Measurements from ENCODE around the gene KREMEN2. TPM values are rescaled to one million over a fixed set of nuclear protein-coding genes. Genes with fewer than 3 reads are reported as not detected.

Gene KREMEN2
- total and polyA plus RNA-seq, 12 donors, result not detected

DNA sequence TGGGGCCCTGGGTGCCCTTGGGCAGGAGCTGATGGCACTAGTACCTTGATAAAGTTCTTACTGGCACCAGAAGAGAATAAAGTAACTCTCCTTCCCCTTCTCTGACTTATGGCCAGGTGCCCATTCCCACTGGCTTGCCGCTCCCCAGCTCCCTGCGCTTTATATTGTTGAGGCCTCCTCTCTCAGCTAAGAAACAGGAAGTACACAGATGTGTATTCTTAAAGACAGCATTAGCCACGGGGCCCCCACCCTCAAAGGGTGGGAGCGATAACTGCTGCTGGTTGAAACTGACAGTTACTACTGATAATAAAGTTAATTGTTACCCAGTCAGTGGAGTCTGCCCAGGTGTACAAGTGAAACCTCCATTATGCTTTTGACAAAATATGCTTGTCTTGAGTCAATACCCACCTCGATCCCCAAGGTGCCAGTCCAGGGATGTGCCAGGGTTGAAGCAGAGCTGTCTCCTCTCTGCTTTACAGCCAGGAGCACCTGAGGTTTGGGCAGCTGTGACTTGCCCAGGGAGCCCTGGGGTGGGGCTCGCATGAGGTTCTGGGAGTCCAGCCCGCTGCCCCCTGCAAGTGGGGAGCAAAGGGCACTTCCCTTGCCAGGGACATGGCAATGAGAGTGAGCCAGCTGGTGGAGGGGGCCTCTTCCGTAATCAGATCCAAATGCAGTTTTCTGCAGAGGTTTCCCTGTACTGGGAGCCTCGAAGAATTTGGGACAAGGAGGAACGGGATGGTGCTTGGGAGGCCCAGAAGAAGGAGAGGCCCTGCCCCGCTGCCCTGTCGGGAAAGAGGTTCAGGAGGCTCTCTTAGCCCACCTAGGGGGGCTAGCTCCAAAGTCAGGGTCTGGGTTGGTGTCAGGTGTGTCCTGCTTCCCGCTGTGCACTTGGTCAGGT is 43.2 kb downstream of the KREMEN2 start:
- peaks cover 0 to 4% of the 10 kb centered on the region in 2 donors for H3K4me1 ChIP-seq (replicated peaks in 1 of 2)
- no peak overlapping the region for H3K27ac ChIP-seq
- H3K36me3 ChIP-seq (replicated peaks in 1 of 2), result no peaks in the 10 kb centered on the region
- H3K27me3 ChIP-seq, result peaks cover 12% of the 10 kb centered on the region
- H3K9me3 ChIP-seq (replicated peaks in 1 of 3), result no peaks in the 10 kb centered on the region
- no peak for DNase-seq
- intact Hi-C loops (cut with DNase I), result no loop called here
- H3K4me3 ChIP-seq, result no peak overlapping the region
- TF ChIP-seq POLR2A (IDR thresholded peaks at IDR 0.05), result no peak
- TF ChIP-seq, protein P1, sequence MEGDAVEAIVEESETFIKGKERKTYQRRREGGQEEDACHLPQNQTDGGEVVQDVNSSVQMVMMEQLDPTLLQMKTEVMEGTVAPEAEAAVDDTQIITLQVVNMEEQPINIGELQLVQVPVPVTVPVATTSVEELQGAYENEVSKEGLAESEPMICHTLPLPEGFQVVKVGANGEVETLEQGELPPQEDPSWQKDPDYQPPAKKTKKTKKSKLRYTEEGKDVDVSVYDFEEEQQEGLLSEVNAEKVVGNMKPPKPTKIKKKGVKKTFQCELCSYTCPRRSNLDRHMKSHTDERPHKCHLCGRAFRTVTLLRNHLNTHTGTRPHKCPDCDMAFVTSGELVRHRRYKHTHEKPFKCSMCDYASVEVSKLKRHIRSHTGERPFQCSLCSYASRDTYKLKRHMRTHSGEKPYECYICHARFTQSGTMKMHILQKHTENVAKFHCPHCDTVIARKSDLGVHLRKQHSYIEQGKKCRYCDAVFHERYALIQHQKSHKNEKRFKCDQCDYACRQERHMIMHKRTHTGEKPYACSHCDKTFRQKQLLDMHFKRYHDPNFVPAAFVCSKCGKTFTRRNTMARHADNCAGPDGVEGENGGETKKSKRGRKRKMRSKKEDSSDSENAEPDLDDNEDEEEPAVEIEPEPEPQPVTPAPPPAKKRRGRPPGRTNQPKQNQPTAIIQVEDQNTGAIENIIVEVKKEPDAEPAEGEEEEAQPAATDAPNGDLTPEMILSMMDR (IDR thresholded peaks at IDR 0.05), result no peak
- 51 to 71% (median 57%) methylated on average over 9 to 13 of the region's 13 CpGs for WGBS, 4 donors

- no peak for TF ChIP-seq POLR2A (IDR thresholded peaks at IDR 0.05)
- TF ChIP-seq, protein P1 (IDR thresholded peaks at IDR 0.05), result no peak
- Histone ChIP-seq H3K4me1 (replicated peaks in 1 of 2) (peaks cover 0 to 4% of the 10 kb centered on the region in 2 donors), H3K4me3 (no peak overlapping the region), H3K27me3 (peaks cover 12% of the 10 kb centered on the region), H3K9me3 (replicated peaks in 1 of 3) (no peaks in the 10 kb centered on the region), H3K27ac (no peak overlapping the region), H3K36me3 (replicated peaks in 1 of 2) (no peaks in the 10 kb centered on the region)
- intact Hi-C loops (cut with DNase I), result no loop called here
- WGBS, 4 donors, result 18 to 23% (median 19%) methylated on average over 15 to 17 of the region's 17 CpGs
- DNase-seq, result no peak
Observed at GRCh38 chr16:3007957-3008689, 44.0 kb downstream of the KREMEN2 start.

- TF ChIP-seq, protein P1 (IDR thresholded peaks at IDR 0.05), result no peak
- TF ChIP-seq POLR2A (IDR thresholded peaks at IDR 0.05), result no peak
- Histone ChIP-seq H3K4me3 (no peak overlapping the region), H3K4me1 (replicated peaks in 1 of 2) (peaks cover 0 to 4% of the 10 kb centered on the region in 2 donors), H3K27ac (no peak overlapping the region), H3K36me3 (replicated peaks in 1 of 2) (no peaks in the 10 kb centered on the region), H3K9me3 (replicated peaks in 1 of 3) (no peaks in the 10 kb centered on the region), H3K27me3 (peaks cover 12% of the 10 kb centered on the region)
- WGBS, 4 donors, result 32 to 53% (median 39%) methylated on average over 4 of the region's 4 CpGs
- intact Hi-C loops (cut with DNase I), result no loop called here
- no peak for DNase-seq
Observed at GRCh38 chr16:3008690-3009037, 44.6 kb downstream of the KREMEN2 start.

DNA sequence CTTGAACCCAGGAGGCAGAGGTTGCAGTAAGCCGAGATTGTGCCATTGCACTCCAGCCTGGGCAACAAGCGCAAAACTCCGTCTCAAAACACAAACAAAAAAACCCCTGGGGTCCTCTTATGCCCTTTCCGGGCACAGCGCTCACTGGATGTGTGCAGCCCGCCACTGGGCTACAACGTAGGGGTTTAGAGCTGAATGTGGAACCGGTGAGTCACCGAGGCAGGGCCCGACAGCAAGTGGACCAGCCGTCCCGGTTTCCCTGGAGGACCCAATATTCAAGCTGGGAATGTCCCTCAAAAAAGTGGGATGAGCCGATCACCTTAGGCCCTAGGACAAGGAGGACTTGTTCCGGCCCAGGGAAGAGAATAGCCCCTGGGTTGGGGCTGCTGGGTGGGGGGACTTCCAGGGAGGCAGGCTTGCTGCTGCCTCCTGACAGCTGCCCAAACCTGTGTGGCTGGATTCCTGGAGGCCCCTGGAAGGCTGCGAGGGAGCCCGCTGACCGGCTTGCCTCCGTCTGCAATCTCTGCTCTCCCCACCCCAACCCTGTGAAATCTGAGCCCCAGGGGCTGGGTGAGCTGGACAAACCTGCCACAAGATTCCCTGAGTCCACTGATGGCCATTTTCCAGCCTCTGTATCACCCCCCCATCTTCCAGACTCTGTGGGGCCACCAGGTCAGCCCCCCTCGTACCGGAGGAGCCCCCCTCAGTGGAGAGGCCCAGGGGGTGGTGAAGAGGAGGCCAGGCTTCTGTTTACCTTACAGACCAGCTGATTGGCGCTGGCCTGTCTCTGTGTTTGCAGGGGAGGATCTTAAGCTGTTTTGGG is 45.7 kb downstream of the KREMEN2 start:
- H3K36me3 ChIP-seq (replicated peaks in 1 of 2), result no peaks in the 10 kb centered on the region
- no peak overlapping the region for H3K27ac ChIP-seq
- DNase-seq, result no peak
- intact Hi-C loops (cut with DNase I), result no loop called here
- TF ChIP-seq POLR2A (IDR thresholded peaks at IDR 0.05), result no peak
- TF ChIP-seq, protein P1 (IDR thresholded peaks at IDR 0.05), result no peak
- no peak overlapping the region for H3K4me3 ChIP-seq
- no peaks in the 10 kb centered on the region for H3K9me3 ChIP-seq (replicated peaks in 1 of 3)
- H3K27me3 ChIP-seq, result peaks cover 12% of the 10 kb centered on the region
- H3K4me1 ChIP-seq (replicated peaks in 1 of 2), result peaks cover 0 to 3% of the 10 kb centered on the region in 2 donors
- WGBS, 4 donors, result 41 to 56% (median 52%) methylated on average over 12 to 21 of the region's 21 CpGs

All from adrenal gland (tissue), 12 donors.